H9 (cell line): ENCODE measurements around the gene GRIN3B. TPM values are rescaled to one million over a fixed set of nuclear protein-coding genes. Genes with fewer than 3 reads are reported as not detected.

ENCODE experiments used
- DNase-seq: peaks from one replicate; pipeline ENCODE4 v3.0.0-alpha.2; 2017
- H2AFZ ChIP-seq: one replicate; pipeline ENCODE4 v1.6.1; 2013; ENCODE audit warnings: mild to moderate bottlenecking, low read length, control low read depth, moderate library complexity
- H2AK5ac ChIP-seq: 2 replicates; pipeline ENCODE4 v1.6.1; 2013; ENCODE audit warnings: low read length, control low read depth, mixed read lengths; ENCODE audit not compliant: insufficient read length
- H2BK120ac ChIP-seq: one replicate; pipeline ENCODE4 v1.6.1; 2013; ENCODE audit warnings: low read depth, mild to moderate bottlenecking, low read length, control low read depth, inconsistent platforms; ENCODE audit not compliant: poor library complexity, severe bottlenecking
- H2BK12ac ChIP-seq: 2 replicates; pipeline ENCODE4 v1.6.1; 2013; ENCODE audit warnings: low read length, control low read depth, mixed read lengths, low read depth; ENCODE audit not compliant: insufficient read length
- H2BK15ac ChIP-seq: 2 replicates; pipeline ENCODE4 v1.6.1; 2013; ENCODE audit warnings: low read depth, low read length, control low read depth
- H2BK20ac ChIP-seq: one replicate; pipeline ENCODE4 v1.6.1; 2013; ENCODE audit warnings: low read depth, mild to moderate bottlenecking, low read length, control low read depth, inconsistent platforms; ENCODE audit not compliant: poor library complexity, severe bottlenecking
- H2BK5ac ChIP-seq: 2 replicates; pipeline ENCODE4 v1.6.1; 2013; ENCODE audit warnings: low read length, control low read depth, mixed read lengths; ENCODE audit not compliant: insufficient read length
- H3K14ac ChIP-seq: 2 replicates; pipeline ENCODE4 v1.6.1; 2013; ENCODE audit warnings: low read length, control low read depth; ENCODE audit not compliant: insufficient read depth
- H3K18ac ChIP-seq: 2 replicates; pipeline ENCODE4 v1.6.1; 2013; ENCODE audit warnings: low read depth, mild to moderate bottlenecking, mixed read lengths, low read length, control low read depth; ENCODE audit not compliant: insufficient read length
- H3K23ac ChIP-seq: 2 replicates; pipeline ENCODE4 v1.6.1; 2013; ENCODE audit warnings: low read length, control low read depth, mixed read lengths, low read depth; ENCODE audit not compliant: insufficient read length
- H3K23me2 ChIP-seq: 2 replicates; pipeline ENCODE4 v1.6.1; 2013; ENCODE audit warnings: low read depth, mild to moderate bottlenecking, mixed read lengths, low read length, control low read depth; ENCODE audit not compliant: insufficient read length, poor library complexity, severe bottlenecking
- H3K27ac ChIP-seq: 2 replicates; pipeline ENCODE4 v1.5.1; 2013; ENCODE audit warnings: low read length, control low read depth, mixed read lengths, low read depth; ENCODE audit not compliant: insufficient read length
- H3K27me3 ChIP-seq: 2 replicates; pipeline ENCODE4 v1.6.1; 2013; ENCODE audit warnings: low read length, control low read depth, inconsistent platforms; ENCODE audit not compliant: insufficient read depth
- H3K4ac ChIP-seq: 2 replicates; pipeline ENCODE4 v1.6.1; 2013; ENCODE audit warnings: low read depth, mild to moderate bottlenecking, control low read depth, inconsistent platforms, low read length, moderate library complexity
- H3K4me1 ChIP-seq: 2 replicates; pipeline ENCODE4 v1.6.1; 2013; ENCODE audit warnings: low read length, control low read depth, inconsistent platforms; ENCODE audit not compliant: insufficient read depth
- H3K4me2 ChIP-seq: 2 replicates; pipeline ENCODE4 v1.6.1; 2013; ENCODE audit warnings: low read length, control low read depth, mixed read lengths; ENCODE audit not compliant: insufficient read length, insufficient read depth
- H3K56ac ChIP-seq: 2 replicates; pipeline ENCODE4 v1.6.1; 2013; ENCODE audit warnings: low read depth, mild to moderate bottlenecking, mixed read lengths, low read length, control low read depth; ENCODE audit not compliant: insufficient read length
- H3K79me1 ChIP-seq: 2 replicates; pipeline ENCODE4 v1.6.1; 2013; ENCODE audit warnings: low read depth, mild to moderate bottlenecking, moderate library complexity, low read length, control low read depth, inconsistent platforms; ENCODE audit not compliant: insufficient read depth, poor library complexity, severe bottlenecking
- H3K79me2 ChIP-seq: 2 replicates; pipeline ENCODE4 v1.6.1; 2013; ENCODE audit warnings: low read length, control low read depth, inconsistent platforms; ENCODE audit not compliant: insufficient read depth
- H3K9ac ChIP-seq: 2 replicates; pipeline ENCODE4 v1.6.1; 2013; ENCODE audit warnings: low read length, control low read depth, mixed read lengths; ENCODE audit not compliant: insufficient read length; ENCODE audit errors: extremely low read depth
- H3K9me3 ChIP-seq: one replicate; pipeline ENCODE4 v1.6.1; 2013; ENCODE audit warnings: low read depth, low read length, inconsistent platforms; ENCODE audit not compliant: control insufficient read depth
- H3T11ph ChIP-seq: one replicate; pipeline ENCODE4 v1.6.1; 2013; ENCODE audit warnings: mild to moderate bottlenecking, low read length, control low read depth, inconsistent platforms
- H4K20me1 ChIP-seq: one replicate; pipeline ENCODE4 v1.6.1; 2013; ENCODE audit not compliant: control insufficient read depth, insufficient read length, insufficient read depth
- H4K5ac ChIP-seq: 2 replicates; pipeline ENCODE4 v1.6.1; 2013; ENCODE audit warnings: low read depth, mild to moderate bottlenecking, mixed read lengths, low read length, control low read depth; ENCODE audit not compliant: insufficient read length
- H4K8ac ChIP-seq: replicated peaks from 2 replicates; pipeline ENCODE4 v1.6.1; 2013; ENCODE audit warnings: low read length, control low read depth, mixed read lengths, low read depth; ENCODE audit not compliant: insufficient read length
- H4K91ac ChIP-seq: 2 replicates; pipeline ENCODE4 v1.6.1; 2013; ENCODE audit warnings: low read depth, mild to moderate bottlenecking, moderate library complexity, mixed read lengths, low read length, control low read depth; ENCODE audit not compliant: insufficient read length
- H3K27ac Mint-ChIP-seq, 3 experiments: 2 replicates in 2 of 3; 3 replicates in 1 of 3; pipeline ENCODE4 v1.8.0; 2020 to 2021; ENCODE audit warnings: mixed read lengths in 3 of 3, mild to moderate bottlenecking in 1 of 3, moderate library complexity in 1 of 3
- H3K27me3 Mint-ChIP-seq: 2 replicates; pipeline ENCODE4 v1.8.0; 2021; ENCODE audit warnings: low read depth, mild to moderate bottlenecking, moderate library complexity, mixed read lengths
- H3K36me3 Mint-ChIP-seq, 3 experiments: 2 replicates in 2 of 3; 3 replicates in 1 of 3; pipeline ENCODE4 v1.8.0; 2020 to 2021; ENCODE audit warnings: low read depth in 3 of 3, mixed read lengths in 3 of 3; ENCODE audit not compliant: insufficient read depth in 1 of 3
- H3K4me1 Mint-ChIP-seq, 2 experiments: 2 replicates each; pipeline ENCODE4 v1.8.0; 2020; ENCODE audit warnings: mixed read lengths in 2 of 2
- H3K4me3 Mint-ChIP-seq, 2 experiments: 2 replicates in 1 of 2; 3 replicates in 1 of 2; pipeline ENCODE4 v1.8.0; 2020 to 2021; ENCODE audit warnings: mild to moderate bottlenecking in 2 of 2, mixed read lengths in 2 of 2, moderate library complexity in 1 of 2
- H3K9me3 Mint-ChIP-seq, 2 experiments: 2 replicates in 1 of 2; 3 replicates in 1 of 2; pipeline ENCODE4 v1.8.0; 2020; ENCODE audit warnings: mild to moderate bottlenecking in 2 of 2, mixed read lengths in 2 of 2, moderate library complexity in 1 of 2
- WGBS: extraction: QIAGEN DNeasy Blood & Tissue Kit; methylation state at CpG from one replicate; pipeline ENCODE4 v1.1.7; 2013; ENCODE audit warnings: missing lambda C conversion rate, low lambda C conversion rate, mixed read lengths; ENCODE audit not compliant: insufficient read length; ENCODE audit errors: extremely low coverage; 5-methylcytosine and 5-hydroxymethylcytosine counted together
- total RNA-seq: library from RNA; stranded (reverse); gene quantifications from 2 replicates; pipeline ENCODE4 v1.2.1, GENCODE V29; 2021
- TF ChIP-seq, protein P1 (sequence below): fragments of 200-600 bp; sonication (generic); conservative IDR thresholded peaks from 3 replicates; pipeline ENCODE4 v1.8.0; 2021; ENCODE audit warnings: antibody characterized with exemption, mild to moderate bottlenecking

GRIN3B gene
- total RNA-seq, 1 experiment from 2014 or later, result 1.0 TPM

- no peak overlapping the region for H2BK5ac ChIP-seq
- H2BK20ac ChIP-seq, result no peak overlapping the region
- no peak overlapping the region for H3K4ac ChIP-seq
- H2BK120ac ChIP-seq, result no peak overlapping the region
- H2AK5ac ChIP-seq, result no peak overlapping the region
- peaks cover 4% of the 10 kb centered on the region for H4K20me1 ChIP-seq
- TF ChIP-seq, protein P1, sequence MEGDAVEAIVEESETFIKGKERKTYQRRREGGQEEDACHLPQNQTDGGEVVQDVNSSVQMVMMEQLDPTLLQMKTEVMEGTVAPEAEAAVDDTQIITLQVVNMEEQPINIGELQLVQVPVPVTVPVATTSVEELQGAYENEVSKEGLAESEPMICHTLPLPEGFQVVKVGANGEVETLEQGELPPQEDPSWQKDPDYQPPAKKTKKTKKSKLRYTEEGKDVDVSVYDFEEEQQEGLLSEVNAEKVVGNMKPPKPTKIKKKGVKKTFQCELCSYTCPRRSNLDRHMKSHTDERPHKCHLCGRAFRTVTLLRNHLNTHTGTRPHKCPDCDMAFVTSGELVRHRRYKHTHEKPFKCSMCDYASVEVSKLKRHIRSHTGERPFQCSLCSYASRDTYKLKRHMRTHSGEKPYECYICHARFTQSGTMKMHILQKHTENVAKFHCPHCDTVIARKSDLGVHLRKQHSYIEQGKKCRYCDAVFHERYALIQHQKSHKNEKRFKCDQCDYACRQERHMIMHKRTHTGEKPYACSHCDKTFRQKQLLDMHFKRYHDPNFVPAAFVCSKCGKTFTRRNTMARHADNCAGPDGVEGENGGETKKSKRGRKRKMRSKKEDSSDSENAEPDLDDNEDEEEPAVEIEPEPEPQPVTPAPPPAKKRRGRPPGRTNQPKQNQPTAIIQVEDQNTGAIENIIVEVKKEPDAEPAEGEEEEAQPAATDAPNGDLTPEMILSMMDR, result no peak
- Mint-ChIP-seq H3K36me3 (peaks cover 0 to 3% (median 0%) of the 10 kb centered on the region in 3 experiments; a peak in 1 of 7 replicates), H3K27me3 (no peaks in the 10 kb centered on the region; the same call in 1 of the 2 replicates), H3K27ac (peak overlapping the region in 1 of 3 experiments; percentile 35; a peak in 3 of 7 replicates), H3K4me1 (peaks cover 4 to 39% of the 10 kb centered on the region in 2 experiments; a peak in 3 of 4 replicates), H3K4me3 (peak overlapping the region in 1 of 2 experiments; percentile 53; a peak in 2 of 5 replicates), H3K9me3 (no peaks in the 10 kb centered on the region)
- H3K4me1 ChIP-seq, result peaks cover 3% of the 10 kb centered on the region; the same call in 1 of the 2 replicates
- no peak overlapping the region for H2AFZ ChIP-seq
- H4K91ac ChIP-seq, result no peak overlapping the region
- no peak overlapping the region for H4K8ac ChIP-seq
- no peak overlapping the region for H3K18ac ChIP-seq
- no peak overlapping the region for H2BK12ac ChIP-seq
- peak overlapping the region; percentile 18 for H3K4me2 ChIP-seq
- H3K14ac ChIP-seq, result peak overlapping the region; percentile 44; the same call in 1 of the 2 replicates
- H2BK15ac ChIP-seq, result no peak overlapping the region
- no peak overlapping the region for H3K27ac ChIP-seq
- no peaks in the 10 kb centered on the region for H3K23me2 ChIP-seq
- no peak for DNase-seq
- no peak overlapping the region for H3T11ph ChIP-seq
- H3K23ac ChIP-seq, result no peak overlapping the region
- H3K79me1 ChIP-seq, result peaks cover 3% of the 10 kb centered on the region
- no peaks in the 10 kb centered on the region for H3K9me3 ChIP-seq
- no peaks in the 10 kb centered on the region for H3K27me3 ChIP-seq
- H3K79me2 ChIP-seq, result 0 out of 2 replicates have a peak, but pooled peaks cover 3% of the 10 kb centered on the region
- WGBS, result no CpG with 5 or more reads among the region's 21 CpGs
- H4K5ac ChIP-seq, result no peak overlapping the region
- no peak overlapping the region for H3K9ac ChIP-seq
- H3K56ac ChIP-seq, result no peak overlapping the region
Measured at GRCh38 chr19:952680-953444, 47.4 kb upstream of the GRIN3B start.
